HS-27A (cell line): Measurements from ENCODE around the gene SLAIN1.
"Not testable (repeated sequence)": the region's sequence is repeated elsewhere in the genome, so short reads cannot be mapped to it uniquely, and the experiment has no call there.

Experiments used
- DNase-seq: peaks from one replicate; pipeline ENCODE4 v3.0.0-alpha.2; 2012; ENCODE audit warnings: low read depth, missing footprints

SLAIN1 gene

GRCh38 chr13:77697217-77698103 is at the start of gene SLAIN1:
SLAIN1 (plus strand) TSS chr13:77697687; CDS start chr13:77697914, 227 bp downstream.
- no peak for DNase-seq

DNA sequence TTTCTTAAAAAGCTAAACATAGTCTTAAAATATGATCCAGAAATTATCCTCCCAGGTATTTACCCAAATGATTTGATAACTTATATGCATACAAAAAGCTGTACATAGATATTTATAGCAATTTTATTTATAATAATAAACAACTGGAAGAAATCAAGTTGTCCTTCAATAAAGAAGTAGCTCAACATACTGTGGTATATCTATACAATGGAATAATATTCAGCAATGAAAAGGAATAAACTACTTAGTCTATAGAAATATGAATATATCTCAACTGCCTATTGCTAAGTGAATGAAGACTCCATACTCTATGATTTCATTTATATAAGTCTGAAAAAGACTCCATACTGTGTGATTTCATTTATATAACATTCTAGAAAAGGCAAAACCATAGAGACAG is 47.1 kb upstream of the SLAIN1 start:
- no peak for DNase-seq

DNA sequence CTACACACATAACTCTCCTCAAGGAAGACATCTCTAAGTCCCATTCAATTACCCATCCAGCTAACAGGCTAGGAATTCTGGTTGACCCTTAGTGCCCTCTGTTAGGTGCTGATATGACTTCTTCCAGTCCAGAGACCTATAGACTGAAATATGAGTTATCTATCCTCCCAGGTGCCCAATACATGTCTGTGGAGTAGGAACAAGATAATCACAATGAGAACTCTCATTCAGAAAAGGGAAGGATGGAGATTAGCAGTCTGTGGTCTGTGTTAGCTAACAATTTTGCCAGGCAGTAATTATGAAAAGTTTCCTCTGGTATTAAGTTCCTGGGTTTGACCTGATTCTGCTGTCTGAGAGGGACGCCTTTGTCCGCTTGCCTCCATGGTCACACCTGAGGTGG is 44.2 kb upstream of the SLAIN1 start:
- no peak for DNase-seq

GRCh38 chr13:77660016-77660415 is 37.5 kb upstream of the SLAIN1 start:
- DNase-seq, result not testable (repeated sequence)

DNA sequence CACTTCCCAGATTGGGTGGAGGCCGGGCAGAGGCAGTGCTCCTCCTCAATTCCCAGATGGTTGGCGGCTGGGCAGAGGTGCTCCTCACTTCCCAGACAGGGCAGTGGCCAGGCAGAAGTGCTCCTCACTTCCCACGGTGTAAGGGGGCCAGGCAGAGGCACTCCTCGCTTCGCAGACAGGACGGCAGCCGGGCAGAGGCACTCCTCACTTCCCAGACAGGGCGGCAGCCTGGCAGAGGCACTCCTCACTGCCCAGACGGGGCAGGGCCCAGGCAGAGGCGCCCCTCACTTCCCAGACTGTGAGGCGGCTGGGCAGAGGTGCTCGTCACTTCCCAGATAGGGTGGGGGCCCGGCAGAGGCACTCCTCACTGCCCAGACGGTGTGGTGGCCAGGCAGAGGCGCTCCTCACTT is 36.6 kb upstream of the SLAIN1 start:
- no peak for DNase-seq

GRCh38 chr13:77662301-77662700 is 35.2 kb upstream of the SLAIN1 start:
- DNase-seq, result not testable (repeated sequence)

GRCh38 chr13:77662831-77663230 is 34.7 kb upstream of the SLAIN1 start:
- DNase-seq, result not testable (repeated sequence)

DNA sequence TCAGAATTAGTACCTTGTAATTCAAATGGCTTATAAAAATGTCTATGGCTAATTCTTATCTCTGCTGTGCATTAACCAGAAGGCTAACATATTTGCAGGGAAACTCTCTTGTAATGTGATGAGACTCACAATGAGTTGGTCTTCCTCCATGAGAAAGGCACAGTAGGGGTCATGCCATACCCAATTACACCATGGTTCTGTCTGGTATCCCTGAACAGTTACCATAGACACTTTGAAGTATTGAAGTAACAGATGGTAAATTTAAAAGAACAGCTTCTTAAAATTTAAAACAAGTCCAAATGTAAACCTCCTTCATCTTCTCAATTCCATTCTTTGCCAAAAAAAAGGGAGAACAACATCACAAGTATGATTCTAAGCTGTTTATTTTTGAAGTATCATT is 22.6 kb upstream of the SLAIN1 start:
- no peak for DNase-seq

DNA sequence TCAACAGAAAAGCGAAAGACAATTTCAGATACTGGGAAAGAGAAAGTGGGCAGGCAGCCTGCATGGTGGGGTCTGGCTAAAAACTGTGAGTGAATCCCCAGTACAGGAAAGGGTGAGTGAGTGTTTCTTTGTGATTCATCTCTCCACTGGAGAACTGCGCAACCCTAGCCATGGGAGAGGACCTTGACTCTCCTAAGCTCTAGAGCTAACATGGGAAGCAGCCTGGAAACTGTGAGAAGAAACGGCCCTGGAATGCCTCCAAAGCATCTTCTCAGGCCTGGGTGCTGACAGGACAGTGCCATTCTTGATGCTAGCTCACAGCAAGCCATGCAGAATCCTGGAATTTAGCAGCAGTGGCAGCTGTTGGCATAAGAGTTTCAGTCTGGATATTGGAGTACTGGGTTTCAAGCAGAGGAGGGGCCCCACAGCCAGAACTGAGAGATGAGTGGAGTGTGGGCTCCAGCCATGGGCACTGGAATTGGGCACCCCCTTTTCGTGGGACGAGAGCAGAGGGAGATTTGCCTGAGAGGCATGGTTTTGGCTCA is 18.7 kb upstream of the SLAIN1 start:
- no peak for DNase-seq

GRCh38 chr13:77687799-77688198 is 9.7 kb upstream of the SLAIN1 start:
- no peak for DNase-seq

- DNase-seq, result no peak
Observed at GRCh38 chr13:77691871-77692270, 5.6 kb upstream of the SLAIN1 start.

- DNase-seq, result no peak
Observed at GRCh38 chr13:77692746-77693448, 4.6 kb upstream of the SLAIN1 start.

DNA sequence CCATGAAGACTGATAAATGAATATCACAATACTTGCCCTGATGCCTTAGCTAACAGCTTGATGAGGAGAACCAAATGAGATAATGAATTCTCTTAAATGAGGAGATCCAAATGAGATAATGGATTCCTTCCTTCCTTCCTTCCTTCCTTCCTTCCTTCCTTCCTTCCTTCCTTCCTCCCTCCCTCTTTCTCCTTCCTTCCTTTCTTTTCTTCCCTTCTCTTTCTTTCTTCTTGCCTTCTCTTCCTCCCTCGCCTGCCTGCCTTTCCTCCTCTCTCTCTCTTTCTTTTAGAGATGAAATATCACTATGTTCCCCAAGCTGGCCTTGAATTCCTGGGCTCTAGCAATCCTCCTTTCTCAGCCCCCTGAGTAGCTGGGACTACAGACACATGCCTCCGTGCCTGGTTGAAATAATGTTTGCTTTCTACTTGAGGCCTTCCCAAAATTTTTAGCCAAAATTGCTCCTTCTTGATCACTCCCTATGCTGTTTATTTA is 4.0 kb upstream of the SLAIN1 start:
- DNase-seq, result no peak

DNA sequence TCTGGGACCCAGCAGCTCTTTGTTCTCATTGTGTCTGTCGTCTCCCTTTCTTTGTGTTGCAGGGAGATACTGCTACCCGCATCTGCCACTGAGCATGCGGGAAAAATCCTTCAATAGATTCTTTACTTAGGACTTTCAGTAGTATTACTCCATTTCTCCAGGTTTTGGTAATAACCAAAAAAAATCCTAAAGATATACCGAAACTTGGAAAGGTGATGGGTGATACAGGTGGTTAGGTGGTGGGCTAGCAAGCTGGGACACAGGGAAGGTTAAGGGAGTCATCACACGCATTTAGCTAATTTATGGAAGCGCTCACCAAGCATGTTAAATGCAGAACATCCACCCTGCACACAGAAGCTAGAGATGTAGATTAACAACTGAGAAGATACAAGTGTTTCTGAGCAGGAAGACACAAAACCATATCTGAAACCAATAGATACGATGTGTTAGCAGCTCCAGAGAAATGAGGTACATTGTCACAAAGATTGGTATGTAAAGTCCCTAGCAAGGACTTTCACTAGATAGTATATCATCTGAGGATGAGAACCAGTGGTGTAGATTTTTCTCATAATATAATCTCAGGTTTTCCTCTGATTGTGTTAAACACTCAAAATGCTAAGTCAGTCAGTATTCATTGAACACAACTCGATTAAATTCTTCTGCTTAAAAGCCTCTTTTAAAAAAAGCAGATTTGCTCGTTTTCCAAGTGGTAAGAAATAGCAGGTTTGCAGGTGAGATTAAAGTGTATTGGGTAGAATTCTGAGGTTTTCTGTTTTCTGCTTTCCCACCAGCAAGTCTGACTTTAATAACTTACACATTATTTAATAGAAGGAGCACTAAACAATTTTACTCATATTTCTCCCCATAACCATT is 1.2 kb upstream of the SLAIN1 start:
- DNase-seq, result no peak

DNA sequence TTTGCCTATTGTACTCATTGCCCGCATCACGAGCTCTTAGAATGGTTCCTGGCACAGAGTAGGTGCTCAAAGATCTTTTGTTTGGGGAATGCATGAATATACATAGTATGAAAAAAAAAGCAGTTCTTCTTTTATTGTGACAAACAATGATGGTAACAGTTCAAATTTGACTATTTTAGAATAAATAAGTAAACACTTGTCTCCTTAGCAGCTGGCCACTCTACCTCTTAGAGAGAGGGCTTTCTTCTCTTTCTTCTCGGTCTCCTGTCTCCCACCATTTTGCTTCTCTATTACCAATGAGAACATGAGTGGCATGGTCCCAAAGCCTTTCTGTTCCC is 639 bp upstream of the SLAIN1 start:
- DNase-seq, result no peak

- DNase-seq, result no peak
Observed at GRCh38 chr13:77698201-77699058, 943 bp downstream of the SLAIN1 start.

DNA sequence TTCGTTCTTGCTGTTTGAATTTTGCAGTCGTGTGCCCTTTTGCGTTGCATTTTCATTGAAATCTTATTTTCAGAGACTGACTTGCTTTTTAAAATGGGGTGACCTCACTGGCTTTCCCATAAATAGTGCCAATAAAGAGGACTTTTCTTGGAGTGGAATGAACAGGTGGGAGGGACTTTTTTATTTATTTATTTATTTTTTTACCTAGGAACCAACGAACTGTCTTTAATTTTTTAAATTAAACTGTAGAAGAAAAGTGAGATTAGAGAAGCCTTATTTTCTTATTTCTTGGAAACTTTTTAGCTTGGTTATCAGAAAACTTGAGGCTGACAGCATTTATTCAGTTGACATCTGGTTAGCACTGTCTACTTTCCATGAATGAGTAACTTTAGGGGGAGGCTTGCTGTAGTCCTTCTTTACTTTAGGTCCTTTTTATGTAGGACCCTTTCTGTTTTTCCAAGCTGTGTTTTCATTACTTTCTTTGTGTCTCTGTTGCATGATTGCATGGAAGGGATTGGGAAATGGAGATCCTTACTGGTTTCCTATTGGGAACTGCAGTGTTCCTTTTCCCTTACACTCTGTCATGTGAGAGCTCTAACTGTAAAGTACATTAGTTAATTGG is 1.7 kb downstream of the SLAIN1 start:
- DNase-seq, result no peak

- no peak for DNase-seq
Observed at GRCh38 chr13:77701305-77701704, 3.8 kb downstream of the SLAIN1 start.

DNA sequence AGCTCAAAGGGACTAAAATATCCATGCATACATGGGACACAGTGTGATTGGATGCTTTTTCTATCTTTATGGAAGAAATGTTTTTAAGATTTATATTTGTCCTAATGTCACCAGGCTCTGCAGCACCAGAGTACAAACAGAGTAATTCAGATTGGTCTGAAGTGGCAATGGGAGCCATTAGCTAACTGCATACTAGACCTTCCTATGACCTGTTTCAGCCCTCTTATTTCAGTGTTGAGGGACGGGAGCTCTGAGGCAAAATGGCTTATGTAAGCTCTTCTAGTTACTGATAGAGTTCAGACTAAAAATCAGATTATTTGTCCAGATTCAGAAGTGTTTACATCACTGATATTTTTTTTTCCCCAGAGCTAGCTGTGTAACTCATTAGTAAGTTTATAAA is 4.9 kb downstream of the SLAIN1 start:
- DNase-seq, result no peak

DNA sequence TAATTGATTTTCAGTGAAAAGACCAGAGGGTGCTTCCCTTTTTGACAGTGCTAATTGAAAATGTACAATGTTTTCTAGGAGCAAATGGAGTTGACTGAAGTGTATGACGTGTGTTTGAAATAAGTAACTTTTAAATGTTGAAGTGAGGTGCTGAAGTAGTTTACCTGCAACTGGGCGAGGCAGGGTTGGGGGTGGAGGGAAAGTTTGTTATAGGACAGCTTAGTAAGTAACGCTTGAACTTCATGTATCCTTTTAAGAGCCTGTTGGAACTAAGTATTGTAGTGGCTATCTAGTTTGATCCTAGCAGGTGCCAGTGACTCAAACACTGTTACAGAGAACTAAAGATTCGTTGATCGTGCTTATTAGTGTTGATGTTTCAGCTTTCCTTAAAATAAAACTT is 5.9 kb downstream of the SLAIN1 start:
- DNase-seq, result no peak
